ENCODE results near the gene KLHL42.

Gene KLHL42

DNA sequence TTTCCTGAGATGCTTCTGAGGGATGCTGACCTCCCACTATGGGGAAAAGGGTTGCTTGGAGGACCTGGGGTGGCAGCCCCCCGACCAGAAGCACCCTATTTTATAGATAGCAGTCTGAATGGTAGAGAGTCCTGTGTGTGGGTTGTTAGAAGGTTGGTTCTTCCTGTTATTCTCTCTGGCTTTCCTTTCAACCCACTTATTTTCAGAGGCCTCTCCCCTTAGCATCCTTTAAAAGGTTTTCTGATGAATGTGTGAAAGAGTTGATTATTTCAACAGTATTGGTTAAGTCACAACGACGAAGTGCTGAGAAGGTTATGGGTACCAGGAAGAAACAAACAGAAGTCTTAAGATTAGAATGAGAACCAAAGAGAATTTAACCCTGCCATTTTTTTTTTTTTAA lies 20.8 kb downstream of the KLHL42 start:
- ATAC-seq, result no peak
- Mint-ChIP-seq H3K4me1 (peaks cover 4% of the 10 kb centered on the region), H3K9me3 (no peaks in the 10 kb centered on the region), H3K27ac (no peak overlapping the region), H3K27me3 (no peaks in the 10 kb centered on the region), H3K4me3 (no peak overlapping the region), H3K36me3 (peaks cover 15% of the 10 kb centered on the region)

DNA sequence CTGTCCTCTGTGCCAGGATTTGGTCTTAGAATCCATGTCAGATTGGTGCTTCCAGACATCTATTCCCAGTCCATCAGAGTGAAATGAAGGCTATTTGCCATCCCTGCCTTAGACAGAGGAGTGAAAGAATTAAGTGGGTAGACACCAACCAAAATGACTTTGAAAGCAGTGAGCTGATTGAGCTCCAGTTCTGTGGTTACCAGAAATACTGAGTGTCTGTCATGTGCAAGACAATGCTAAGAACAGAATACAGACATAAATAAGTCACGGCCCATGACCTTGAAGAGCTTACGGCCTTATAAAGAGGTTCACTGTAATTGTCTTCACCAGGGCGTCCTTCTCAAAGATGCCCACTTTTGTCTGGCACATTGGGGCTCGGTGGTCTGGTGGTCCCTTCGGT lies 21.6 kb downstream of the KLHL42 start:
- ATAC-seq, result no peak
- Mint-ChIP-seq H3K4me1 (peaks cover 4% of the 10 kb centered on the region), H3K9me3 (no peaks in the 10 kb centered on the region), H3K27me3 (no peaks in the 10 kb centered on the region), H3K27ac (no peak overlapping the region), H3K36me3 (peaks cover 14% of the 10 kb centered on the region), H3K4me3 (no peak overlapping the region)

DNA sequence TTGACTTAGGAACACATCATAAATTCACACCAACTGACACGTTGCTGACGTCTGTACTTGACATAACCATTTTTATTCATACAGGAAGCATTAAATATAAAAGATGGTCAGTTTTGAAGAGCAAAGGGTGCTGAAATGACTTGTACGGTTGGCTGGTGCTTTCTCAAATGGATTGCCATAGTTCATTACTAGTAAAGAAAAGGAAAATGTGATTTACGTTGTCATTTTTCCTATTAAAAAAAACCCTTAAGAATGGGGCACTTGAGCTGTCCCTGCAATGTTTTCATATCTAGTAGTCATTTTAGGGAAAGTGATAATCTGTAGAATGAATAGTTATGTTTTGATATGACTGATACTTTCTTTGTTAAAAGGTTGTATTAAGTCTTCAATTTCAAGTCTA lies 22.5 kb downstream of the KLHL42 start:
- no peak for ATAC-seq
- peaks cover 5% of the 10 kb centered on the region for H3K36me3 Mint-ChIP-seq
- no peak overlapping the region for H3K4me3 Mint-ChIP-seq
- no peaks in the 10 kb centered on the region for H3K9me3 Mint-ChIP-seq
- H3K27me3 Mint-ChIP-seq, result peaks cover 1% of the 10 kb centered on the region
- no peak overlapping the region for H3K27ac Mint-ChIP-seq
- H3K4me1 Mint-ChIP-seq, result peaks cover 4% of the 10 kb centered on the region

DNA sequence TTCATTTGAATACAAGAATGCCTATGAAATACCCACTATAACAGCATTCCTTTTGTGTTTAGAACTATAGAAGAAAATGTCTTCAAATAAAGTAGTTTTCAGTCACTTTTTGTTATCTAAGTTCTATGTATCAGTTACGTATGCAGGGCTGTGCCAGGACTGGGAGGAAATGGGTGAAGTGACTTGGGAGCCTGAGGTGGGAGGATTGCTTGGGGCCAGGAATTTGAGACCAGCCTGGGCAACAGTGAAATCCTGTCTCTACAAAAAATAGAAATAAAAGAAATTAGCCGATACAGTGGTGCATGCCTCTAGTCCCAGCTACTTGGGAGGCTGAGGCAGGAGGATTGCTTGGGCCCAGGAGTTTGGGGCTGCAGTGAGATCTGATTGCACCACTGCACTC lies 22.9 kb downstream of the KLHL42 start:
- H3K4me1 Mint-ChIP-seq, result peaks cover 4% of the 10 kb centered on the region
- H3K4me3 Mint-ChIP-seq, result no peak overlapping the region
- H3K9me3 Mint-ChIP-seq, result no peaks in the 10 kb centered on the region
- peaks cover under 1% of the 10 kb centered on the region for H3K36me3 Mint-ChIP-seq
- peaks cover 6% of the 10 kb centered on the region for H3K27me3 Mint-ChIP-seq
- ATAC-seq, result no peak
- no peak overlapping the region for H3K27ac Mint-ChIP-seq

DNA sequence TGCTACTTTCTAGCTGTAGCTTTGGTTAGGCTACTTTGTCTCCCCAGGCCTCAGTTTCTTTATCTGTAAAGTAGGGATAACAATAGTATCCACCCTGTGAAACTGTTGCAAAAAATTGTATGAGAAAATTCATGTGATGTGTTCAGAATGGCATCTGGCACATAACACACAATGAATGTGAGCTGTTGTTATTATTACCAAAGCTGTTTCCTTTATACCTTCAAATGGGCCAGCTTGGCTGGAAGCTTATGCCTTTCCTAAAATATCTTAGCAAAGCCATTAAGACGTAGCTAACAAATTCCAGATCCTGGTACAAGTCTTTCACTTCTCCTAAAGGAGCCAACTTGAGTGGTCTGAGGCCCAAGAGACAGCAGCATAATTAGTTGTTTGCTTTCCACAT lies 25.2 kb downstream of the KLHL42 start:
- Mint-ChIP-seq H3K4me3 (no peak overlapping the region), H3K4me1 (peaks cover 4% of the 10 kb centered on the region), H3K36me3 (no peaks in the 10 kb centered on the region), H3K27me3 (peaks cover 13% of the 10 kb centered on the region), H3K9me3 (no peaks in the 10 kb centered on the region), H3K27ac (no peak overlapping the region)
- ATAC-seq, result no peak

DNA sequence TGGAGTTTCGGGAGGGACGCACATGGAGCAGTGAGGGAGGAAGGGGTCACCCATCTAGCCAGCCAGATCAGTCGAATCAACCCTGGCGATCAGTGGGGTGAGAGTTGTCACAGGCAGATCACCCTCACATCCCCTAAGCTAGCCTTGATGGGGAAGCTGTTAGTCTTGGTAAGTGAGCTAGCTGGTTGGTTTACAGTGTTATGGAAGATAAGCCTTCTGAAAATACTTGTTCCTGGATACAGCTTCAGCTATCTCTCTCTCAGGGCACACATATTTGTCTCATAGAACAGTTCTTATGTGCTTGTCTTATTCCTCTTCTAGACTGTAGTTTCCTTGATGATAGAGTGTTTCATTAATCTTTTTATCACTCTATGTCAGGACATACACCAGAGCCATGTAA lies 26.2 kb downstream of the KLHL42 start:
- ATAC-seq, result no peak
- Mint-ChIP-seq H3K27me3 (peaks cover 13% of the 10 kb centered on the region), H3K27ac (no peak overlapping the region), H3K4me1 (peaks cover 4% of the 10 kb centered on the region), H3K36me3 (no peaks in the 10 kb centered on the region), H3K9me3 (no peaks in the 10 kb centered on the region), H3K4me3 (no peak overlapping the region)

DNA sequence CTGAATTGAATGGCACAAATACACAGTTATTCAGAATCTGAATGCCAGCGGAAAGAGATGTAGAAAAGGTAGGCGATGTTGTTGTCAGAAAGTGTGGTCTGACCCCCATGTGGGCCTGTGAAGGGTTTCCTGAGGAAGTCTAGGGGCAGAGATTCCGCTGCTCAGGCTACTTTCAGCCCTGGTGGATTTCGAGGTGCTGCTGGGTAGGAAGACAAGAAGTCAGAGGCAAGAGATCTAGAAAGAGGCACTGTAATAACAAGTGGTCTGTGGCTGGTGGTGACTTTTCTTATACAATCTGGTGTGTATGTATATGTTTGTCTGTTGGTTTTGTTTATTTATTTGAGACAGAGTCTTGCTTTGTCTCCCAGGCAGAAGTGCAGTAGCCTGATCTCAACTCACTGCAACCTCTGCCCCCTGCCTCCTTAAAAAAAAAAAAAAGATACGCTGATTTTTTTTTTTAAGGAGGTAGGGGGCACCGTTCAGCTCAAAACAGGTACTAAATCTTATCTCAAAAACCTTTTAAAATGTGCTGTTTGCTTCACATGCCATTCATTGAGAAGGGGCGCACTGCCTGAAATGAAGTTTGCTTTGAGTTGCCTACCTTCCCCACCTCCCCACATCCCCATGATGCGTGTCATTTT lies 27.1 kb downstream of the KLHL42 start:
- Mint-ChIP-seq H3K9me3 (no peaks in the 10 kb centered on the region), H3K27ac (no peak overlapping the region), H3K27me3 (peaks cover 13% of the 10 kb centered on the region), H3K36me3 (no peaks in the 10 kb centered on the region), H3K4me1 (peaks cover 4% of the 10 kb centered on the region), H3K4me3 (no peak overlapping the region)
- no peak for ATAC-seq

DNA sequence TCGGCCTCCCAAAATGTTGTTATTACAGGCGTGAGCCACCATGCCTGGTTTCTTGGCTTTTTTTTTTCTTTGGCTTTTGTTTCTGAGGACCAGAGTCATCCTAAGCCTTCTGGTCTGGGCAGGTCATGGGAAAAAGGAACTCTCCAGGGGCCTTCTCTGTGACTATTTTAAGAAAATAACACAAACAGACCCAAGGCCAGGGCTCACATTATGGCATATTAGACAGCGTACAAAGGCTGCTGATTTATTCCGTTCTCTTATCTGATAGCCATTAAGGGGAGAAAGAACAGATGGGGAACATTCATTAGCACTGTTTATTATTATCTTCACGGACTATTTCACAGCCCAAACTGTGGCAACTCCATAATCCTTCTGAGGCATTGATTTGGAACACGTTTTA lies 28.8 kb downstream of the KLHL42 start:
- peaks cover 13% of the 10 kb centered on the region for H3K27me3 Mint-ChIP-seq
- no peak for ATAC-seq
- no peak overlapping the region for H3K27ac Mint-ChIP-seq
- no peaks in the 10 kb centered on the region for H3K36me3 Mint-ChIP-seq
- H3K4me3 Mint-ChIP-seq, result no peak overlapping the region
- no peaks in the 10 kb centered on the region for H3K9me3 Mint-ChIP-seq
- H3K4me1 Mint-ChIP-seq, result peaks cover 4% of the 10 kb centered on the region

DNA sequence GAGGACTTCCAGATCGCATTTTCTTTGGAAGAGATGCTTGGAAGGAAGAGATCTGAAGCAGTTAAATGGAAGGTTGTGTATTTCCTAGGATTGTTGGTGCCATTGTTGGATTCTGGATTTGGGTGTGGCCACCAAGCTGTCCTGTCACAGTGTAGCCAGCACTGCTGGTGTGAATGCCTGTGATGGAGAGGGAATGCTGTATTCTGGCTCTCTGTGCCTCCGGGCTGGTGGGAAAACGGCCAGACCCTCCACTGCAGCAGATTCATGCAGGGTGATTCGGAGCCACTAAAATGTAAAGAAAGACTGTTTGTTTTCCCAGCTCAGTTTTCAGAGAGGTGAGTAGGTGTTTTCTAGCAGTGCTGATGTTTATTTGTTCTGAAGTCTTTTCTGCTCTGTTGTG lies 30.7 kb downstream of the KLHL42 start:
- Mint-ChIP-seq H3K4me3 (no peak overlapping the region), H3K36me3 (no peaks in the 10 kb centered on the region), H3K27ac (no peak overlapping the region), H3K27me3 (peaks cover 13% of the 10 kb centered on the region), H3K4me1 (no peaks in the 10 kb centered on the region), H3K9me3 (no peaks in the 10 kb centered on the region)
- no peak for ATAC-seq

DNA sequence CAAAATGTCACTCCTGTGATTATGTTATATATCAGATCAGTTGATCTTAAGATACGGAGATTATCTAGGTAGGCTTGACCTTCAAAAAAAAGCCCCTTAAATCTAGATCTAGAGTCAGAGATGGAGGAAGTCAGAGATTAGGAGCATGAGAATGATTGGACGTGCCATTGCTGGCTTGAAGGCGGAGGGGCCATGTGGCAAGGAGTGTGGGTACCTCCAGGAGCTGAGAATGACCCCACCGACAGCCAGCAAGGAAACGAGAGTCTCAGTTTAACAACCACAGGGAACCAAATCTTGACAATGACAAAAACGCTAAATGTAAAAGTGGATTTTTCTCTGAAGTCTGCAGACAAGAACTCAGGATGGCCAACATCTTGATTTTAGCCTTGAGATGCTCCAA lies 32.5 kb downstream of the KLHL42 start:
- Mint-ChIP-seq H3K4me1 (no peaks in the 10 kb centered on the region), H3K9me3 (no peaks in the 10 kb centered on the region), H3K27me3 (peaks cover 12% of the 10 kb centered on the region), H3K36me3 (no peaks in the 10 kb centered on the region), H3K27ac (no peak overlapping the region), H3K4me3 (no peak overlapping the region)
- ATAC-seq, result no peak

DNA sequence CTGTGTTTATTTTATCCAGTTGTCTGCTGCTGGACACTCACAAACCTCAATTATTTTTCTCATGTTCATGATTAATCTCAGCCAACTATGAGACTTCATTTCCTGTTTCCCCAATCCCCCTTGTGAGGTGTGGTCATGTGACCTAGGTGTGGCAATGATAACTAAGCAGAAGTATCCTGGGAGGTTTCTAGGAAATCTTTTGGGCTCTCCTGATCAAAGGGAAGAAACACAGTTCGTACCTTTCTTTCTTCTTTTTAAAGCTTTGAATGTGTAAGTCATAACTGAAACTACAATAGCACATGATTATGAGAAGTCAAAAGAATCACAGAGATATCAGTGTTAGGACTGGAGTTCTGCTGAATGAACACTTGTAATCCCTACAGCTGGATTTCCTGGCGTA lies 34.4 kb downstream of the KLHL42 start:
- no peak for ATAC-seq

DNA sequence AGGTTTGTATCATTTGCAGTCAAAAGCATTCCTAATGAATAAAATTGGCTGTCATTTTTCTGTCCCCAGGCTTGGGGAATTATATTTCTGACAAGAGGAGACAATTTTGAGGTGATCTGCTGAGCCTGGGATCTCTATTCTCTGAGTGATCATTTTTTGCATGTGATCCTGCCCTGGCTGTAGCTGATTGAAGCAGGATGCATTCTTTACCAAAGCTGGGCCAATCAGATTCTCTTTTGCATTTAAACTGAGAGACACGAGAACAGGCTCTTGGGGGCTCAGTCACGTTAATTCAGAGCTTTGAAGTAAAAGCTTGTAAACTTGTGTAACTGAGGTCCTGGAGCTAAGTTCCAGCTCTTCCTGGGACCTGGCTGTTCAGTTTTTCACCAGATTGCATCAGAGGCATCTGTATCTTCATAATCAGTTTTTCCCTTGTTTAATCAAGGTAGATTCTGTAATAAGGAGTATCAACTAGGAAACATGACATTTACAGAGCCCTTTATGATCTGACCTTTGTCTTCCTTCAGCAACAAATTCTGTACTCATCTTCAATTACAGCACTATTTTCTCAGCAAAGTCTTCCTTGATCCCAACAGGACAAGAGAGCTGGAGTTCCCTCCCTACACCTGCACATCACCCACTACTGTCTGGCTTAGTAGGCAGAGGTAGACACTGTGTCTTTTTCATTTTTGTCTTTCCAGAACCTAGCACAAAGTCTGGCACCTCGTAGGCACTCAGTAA lies 35.0 kb downstream of the KLHL42 start:
- no peak overlapping the region for H3K27ac Mint-ChIP-seq
- no peaks in the 10 kb centered on the region for H3K4me1 Mint-ChIP-seq

More for the DNA sequence above, 34.4 kb downstream of the KLHL42 start:
- Mint-ChIP-seq H3K36me3 (no peaks in the 10 kb centered on the region), H3K27me3 (no peaks in the 10 kb centered on the region), H3K4me1 (no peaks in the 10 kb centered on the region), H3K9me3 (no peaks in the 10 kb centered on the region), H3K4me3 (no peak overlapping the region), H3K27ac (no peak overlapping the region)

DNA sequence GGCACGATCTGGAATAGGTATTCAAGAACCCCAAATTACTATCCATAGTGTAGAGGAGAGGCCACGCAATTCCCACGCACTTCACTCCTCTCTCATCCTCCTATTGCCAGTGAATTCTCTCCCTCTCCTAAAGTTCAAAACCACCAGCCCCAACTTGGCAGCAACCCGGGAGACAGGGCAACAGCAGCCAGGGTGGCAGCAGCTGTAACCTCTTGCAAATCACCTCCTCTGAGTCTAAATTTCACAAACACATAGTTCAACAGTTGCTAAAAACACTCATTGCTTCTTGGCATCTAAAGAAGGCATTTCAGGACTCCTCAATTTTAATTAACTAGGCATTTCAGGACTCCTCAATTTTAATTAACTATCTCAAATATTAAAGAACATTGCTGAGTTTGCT lies 37.7 kb downstream of the KLHL42 start:
- H3K36me3 Mint-ChIP-seq, result no peaks in the 10 kb centered on the region
- H3K27ac Mint-ChIP-seq, result no peak overlapping the region
- H3K9me3 Mint-ChIP-seq, result no peaks in the 10 kb centered on the region
- no peak overlapping the region for H3K4me3 Mint-ChIP-seq
- H3K4me1 Mint-ChIP-seq, result peaks cover 18% of the 10 kb centered on the region
- no peak for ATAC-seq
- no peaks in the 10 kb centered on the region for H3K27me3 Mint-ChIP-seq

More for the DNA sequence above, 35.0 kb downstream of the KLHL42 start:
- H3K36me3 Mint-ChIP-seq, result no peaks in the 10 kb centered on the region
- H3K4me3 Mint-ChIP-seq, result no peak overlapping the region
- no peak for ATAC-seq
- no peaks in the 10 kb centered on the region for H3K27me3 Mint-ChIP-seq
- no peaks in the 10 kb centered on the region for H3K9me3 Mint-ChIP-seq

DNA sequence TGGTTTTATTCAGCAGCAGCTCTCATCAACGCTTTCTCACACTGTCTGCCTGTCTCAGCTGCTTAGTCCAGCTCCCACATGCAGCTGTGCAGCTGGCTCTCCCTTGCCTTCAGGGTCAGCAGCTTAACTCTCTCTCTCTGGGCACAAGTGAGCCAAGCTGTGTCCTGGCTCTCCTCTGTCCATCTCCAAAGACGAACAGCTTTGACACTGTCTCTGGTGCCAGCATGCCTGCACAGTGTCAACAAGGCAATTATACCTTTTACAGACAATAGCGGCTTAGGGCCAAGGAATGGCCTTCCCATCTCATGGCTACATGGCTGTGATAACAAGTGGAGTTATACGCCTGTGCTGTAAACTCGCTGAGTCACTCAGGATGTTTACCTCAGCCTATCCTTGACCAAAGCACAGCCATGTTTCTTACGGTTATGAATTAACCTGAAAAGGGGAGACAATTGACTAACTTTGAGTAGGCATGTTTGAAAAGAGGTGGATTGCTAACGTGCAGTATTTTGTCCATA lies 38.4 kb downstream of the KLHL42 start:
- Mint-ChIP-seq H3K27me3 (no peaks in the 10 kb centered on the region), H3K27ac (no peak overlapping the region), H3K9me3 (no peaks in the 10 kb centered on the region), H3K4me1 (peaks cover 25% of the 10 kb centered on the region), H3K36me3 (no peaks in the 10 kb centered on the region), H3K4me3 (no peak overlapping the region)
- ATAC-seq, result no peak

DNA sequence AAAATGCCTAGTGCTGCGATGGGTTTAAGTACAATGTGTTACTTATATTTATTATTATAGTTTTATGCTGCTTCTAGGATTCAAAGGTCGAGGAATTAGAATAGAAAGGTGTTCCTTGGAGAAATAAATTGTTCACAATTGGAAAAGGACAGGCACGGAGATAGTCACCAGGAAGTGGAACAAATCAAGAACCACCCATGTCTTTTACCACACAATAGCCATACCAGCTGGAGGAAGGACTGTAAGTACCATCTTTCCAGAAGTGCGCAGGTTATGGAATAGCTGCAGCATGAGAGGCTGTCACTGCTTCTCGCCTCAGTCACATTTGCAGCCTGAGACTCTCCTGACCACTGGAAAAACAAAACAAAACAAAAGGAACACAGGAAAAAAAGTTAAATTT lies 40.5 kb downstream of the KLHL42 start:
- Mint-ChIP-seq H3K36me3 (no peaks in the 10 kb centered on the region), H3K9me3 (no peaks in the 10 kb centered on the region), H3K27me3 (no peaks in the 10 kb centered on the region), H3K27ac (no peak overlapping the region), H3K4me1 (peaks cover 41% of the 10 kb centered on the region), H3K4me3 (no peak overlapping the region)
- ATAC-seq, result no peak
